Motor neuron (in vitro differentiated cells): ENCODE results near the gene NCCRP1. TPM values are rescaled to one million over a fixed set of nuclear protein-coding genes. Genes with fewer than 3 reads are reported as not detected.
"Not testable (repeated sequence)": the region's sequence is repeated elsewhere in the genome, so short reads cannot be mapped to it uniquely, and the experiment has no call there.

Experiments
- ATAC-seq, 8 experiments: fragments of 200-7000 bp; cut with Tn5 transposase; replicated peaks in 6 of 8; 2 replicates each; pipeline ENCODE4 v1.8.0; 2021; ENCODE audit warnings: mild to moderate bottlenecking in 8 of 8, moderate library complexity in 8 of 8
- H3K27ac ChIP-seq, 2 donors: fragments of 250-450 bp; sonication (Bioruptor Pico); 2 replicates each; pipeline ENCODE4 v1.9.0; 2021; ENCODE audit warnings: antibody characterized with exemption in 2 of 2, mild to moderate bottlenecking in 2 of 2, moderate library complexity in 1 of 2
- H3K4me1 ChIP-seq, 2 donors: fragments of 250-450 bp; sonication (Bioruptor Pico); replicated peaks in 1 of 2; 2 replicates each; pipeline ENCODE4 v1.6.1; 2021; ENCODE audit warnings: antibody characterized with exemption in 2 of 2, mild to moderate bottlenecking in 2 of 2, moderate library complexity in 1 of 2
- H3K4me3 ChIP-seq, 5 donors: fragments of 250-450 bp; sonication (Bioruptor Pico); 2 replicates each; pipeline ENCODE4 v1.9.0; 2021; ENCODE audit warnings: antibody characterized with exemption in 5 of 5, mild to moderate bottlenecking in 5 of 5, moderate library complexity in 4 of 5
- WGBS, 10 experiments: fragments of 450-650 bp; shearing (Covaris generic); methylation state at CpG; one replicate each; pipeline ENCODE4 v1.0.0; 2022; 5-methylcytosine and 5-hydroxymethylcytosine counted together
- in situ Hi-C, 9 experiments: fragments of 400-800 bp; cut with MboI; loops; one replicate each; pipeline ENCODE4 v1.15.0; 2021; ENCODE audit warnings: low sequenced_read_pairs in 9 of 9, low pct_unique_long_range_greater_than_20kb in 2 of 9; ENCODE audit not compliant: unreplicated experiment in 9 of 9
- total RNA-seq, 8 experiments: library from RNA; unstranded; fragments of 300-600 nt; gene quantifications; 2 replicates each; pipeline versions ENCODE4 v1.2.3 to v1.2.4, GENCODE V29; 2022

Gene NCCRP1
- total RNA-seq, 8 experiments from 2014 or later: 0.13 to 0.94 (median 0.24) TPM; not detected in 2

DNA sequence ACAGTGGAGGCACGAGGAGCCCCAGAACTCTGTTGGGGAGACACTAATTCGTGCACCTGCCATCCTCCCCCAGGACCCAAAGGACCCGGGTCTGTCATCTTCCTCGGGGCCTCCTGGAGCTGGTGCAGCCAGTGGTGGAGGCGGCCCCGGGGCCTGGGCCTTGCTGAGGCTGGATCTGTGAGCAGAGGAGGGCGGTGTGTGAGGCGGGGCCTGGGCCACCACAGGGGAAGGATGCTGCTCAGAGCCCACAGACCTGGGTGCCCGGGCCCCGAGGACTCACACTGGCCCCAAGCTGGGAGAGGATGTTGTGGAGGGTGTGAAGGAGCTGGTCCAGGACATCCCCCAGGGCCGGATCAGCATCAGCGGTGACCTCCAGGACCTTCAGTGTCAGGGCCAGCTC is 39.8 kb downstream of the NCCRP1 start:
- ATAC-seq: no peak
- no peaks in the 10 kb centered on the region for H3K4me1 ChIP-seq
- 8 to 66% methylated on average over 3 of the region's 12 CpGs; no CpG with 5 or more reads in 8 of the 10 experiments for WGBS, 10 experiments
- H3K27ac ChIP-seq: no peak overlapping the region
- H3K4me3 ChIP-seq: no peak overlapping the region
- in situ Hi-C loops: no loop called here

- peak in 6 of 8 experiments; percentile 36 to 71 (median 56) for ATAC-seq
- H3K4me3 ChIP-seq: no peak overlapping the region
- no peaks in the 10 kb centered on the region for H3K4me1 ChIP-seq
- no peak overlapping the region for H3K27ac ChIP-seq
- 39 to 100% (median 64%) methylated on average over 1 to 6 of the region's 22 CpGs; no CpG with 5 or more reads in 4 of the 10 experiments for WGBS, 10 experiments
- in situ Hi-C loops: no loop called here
Measured at GRCh38 chr19:39237200-39238184, 40.7 kb downstream of the NCCRP1 start.

GRCh38 chr19:39238209-39238608 is 41.4 kb downstream of the NCCRP1 start:
- in situ Hi-C loops: no loop called here

GRCh38 chr19:39238944-39239343 is 42.2 kb downstream of the NCCRP1 start:
- 64 to 100% (median 72%) methylated on average over 1 to 5 of the region's 6 CpGs; no CpG with 5 or more reads in 3 of the 10 experiments for WGBS, 10 experiments
- ATAC-seq: no peak
- no peak overlapping the region for H3K4me3 ChIP-seq
- H3K27ac ChIP-seq: no peak overlapping the region
- in situ Hi-C loops: no loop called here
- no peaks in the 10 kb centered on the region for H3K4me1 ChIP-seq

More at GRCh38 chr19:39238209-39238608, 41.4 kb downstream of the NCCRP1 start:
- Histone ChIP-seq H3K4me1 (no peaks in the 10 kb centered on the region), H3K4me3 (no peak overlapping the region), H3K27ac (no peak overlapping the region)
- no peak for ATAC-seq
- 39 to 62% (median 49%) methylated on average over 3 to 5 of the region's 6 CpGs; no CpG with 5 or more reads in 7 of the 10 experiments for WGBS, 10 experiments

DNA sequence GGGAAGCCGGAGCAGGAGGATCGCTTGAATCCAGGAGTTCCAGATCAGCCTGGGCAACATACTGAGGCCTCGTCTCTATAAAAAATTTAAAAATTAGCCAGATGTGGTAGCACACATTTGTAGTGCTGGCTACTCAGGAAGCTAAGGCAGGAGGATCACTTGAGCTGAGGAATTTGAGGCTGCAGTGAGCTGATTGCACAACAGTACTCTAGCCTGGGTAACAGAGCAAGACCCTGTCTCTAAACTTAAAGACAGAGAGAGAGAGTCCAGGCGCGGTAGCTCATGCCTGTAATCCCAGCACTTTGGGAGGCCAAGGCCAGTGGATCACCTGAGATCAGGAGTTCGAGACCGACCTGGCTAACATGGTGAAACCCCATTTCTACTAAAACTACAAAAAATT is 43.7 kb downstream of the NCCRP1 start:
- no peaks in the 10 kb centered on the region for H3K4me1 ChIP-seq
- in situ Hi-C loops: no loop called here
- H3K27ac ChIP-seq: no peak overlapping the region
- no peak overlapping the region for H3K4me3 ChIP-seq
- 40 to 92% (median 73%) methylated on average over 1 to 7 of the region's 7 CpGs; no CpG with 5 or more reads in 2 of the 10 experiments for WGBS, 10 experiments
- no peak for ATAC-seq

GRCh38 chr19:39243741-39244140 is 47.0 kb downstream of the NCCRP1 start:
- in situ Hi-C loops, H3K4me1 ChIP-seq, H3K27ac ChIP-seq, ATAC-seq, H3K4me3 ChIP-seq: not testable (repeated sequence)
- WGBS, 10 experiments: no CpG with 5 or more reads among the region's 13 CpGs

DNA sequence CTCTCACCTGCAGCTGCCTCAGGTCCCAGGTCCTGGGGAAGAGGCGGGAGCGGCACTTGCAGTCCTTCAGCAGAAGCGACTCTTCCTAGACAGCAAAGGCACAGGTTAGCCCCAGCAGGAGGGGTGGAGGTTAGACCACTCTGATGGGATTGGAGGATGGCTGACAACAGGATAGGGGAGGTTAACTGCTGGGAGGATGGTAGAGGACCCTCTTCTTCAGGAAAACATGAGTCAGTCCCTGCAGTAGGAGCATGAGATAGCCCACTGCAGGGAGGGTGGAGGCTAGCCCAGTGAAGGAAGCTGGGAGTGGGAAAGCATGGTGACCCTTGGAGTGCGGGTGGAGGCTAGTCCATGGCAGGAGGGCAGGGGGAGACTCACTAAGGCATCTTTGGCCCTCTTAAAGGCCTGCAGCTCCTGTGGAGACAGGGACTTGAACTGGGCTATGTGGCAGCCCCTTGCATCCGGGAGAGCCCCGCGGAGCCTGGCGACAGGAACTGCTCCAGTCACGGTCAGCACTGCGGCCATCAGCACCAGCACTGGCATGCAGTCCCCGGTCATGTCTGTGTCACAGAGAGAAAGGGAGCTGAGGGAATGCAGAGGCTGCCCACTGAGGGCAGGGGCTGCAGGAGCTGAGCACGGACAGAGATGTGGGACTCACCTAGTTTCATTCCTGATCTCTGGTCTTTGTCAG is 47.8 kb downstream of the NCCRP1 start, which contains the start of gene IFNL3:
TSS of gene IFNL3 (minus strand) at position 597 of the 691 bp plus-strand sequence. CDS start at position 558, 39 bp downstream.
- no CpG with 5 or more reads among the region's 12 CpGs for WGBS, 10 experiments
- ATAC-seq, in situ Hi-C loops: not testable (repeated sequence)

GRCh38 chr19:39245166-39245565 is 48.4 kb downstream of the NCCRP1 start:
- no CpG with 5 or more reads among the region's 1 CpG for WGBS, 10 experiments
- peak in 2 of 8 experiments; percentile 12 to 56 for ATAC-seq
- H3K4me3 ChIP-seq, H3K27ac ChIP-seq, in situ Hi-C loops, H3K4me1 ChIP-seq: not testable (repeated sequence)

More for the DNA sequence above, 47.8 kb downstream of the NCCRP1 start, which contains the start of gene IFNL3:
- not testable (repeated sequence) for H3K27ac ChIP-seq, H3K4me3 ChIP-seq, H3K4me1 ChIP-seq

DNA sequence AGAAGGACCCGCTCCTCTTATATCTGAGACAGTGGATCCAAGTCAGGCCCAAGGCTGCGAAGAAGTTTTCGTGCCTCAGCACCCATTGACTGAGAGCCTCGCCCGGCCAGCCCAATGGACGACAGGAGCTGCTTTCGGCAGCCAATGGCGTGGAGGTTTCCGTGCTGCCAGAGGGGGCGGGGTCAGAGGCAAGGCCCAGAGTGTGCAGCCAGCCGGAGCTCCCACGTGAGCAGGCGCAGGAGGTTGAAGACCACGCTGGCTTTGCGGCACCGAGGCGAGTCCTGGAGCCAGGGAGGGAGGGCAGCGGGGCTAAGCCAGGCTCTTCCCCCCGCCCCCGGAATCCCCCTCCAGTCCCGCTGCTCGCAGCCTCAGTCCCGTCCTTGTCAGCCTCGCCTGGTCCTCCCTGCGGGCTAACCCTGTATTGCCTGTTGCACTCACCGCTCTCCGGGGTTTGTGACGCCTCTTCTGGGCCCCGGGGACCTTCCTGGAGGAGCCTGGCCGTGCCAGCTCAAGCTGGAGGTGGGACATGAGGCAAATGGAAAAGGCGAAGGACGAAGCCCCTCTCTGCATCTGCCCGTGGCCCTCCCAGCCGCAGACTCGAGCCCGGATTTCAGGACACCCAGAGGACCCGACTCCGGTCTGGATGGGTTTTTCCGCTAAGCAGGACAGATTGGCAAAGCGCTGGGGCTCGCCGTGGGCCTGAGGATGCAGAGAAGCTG is 50.3 kb downstream of the NCCRP1 start:
- 20% methylated on average over 1 of the region's 42 CpGs; no CpG with 5 or more reads in 9 of the 10 experiments for WGBS, 10 experiments
- in situ Hi-C loops: no loop called here
- ATAC-seq: peak; percentile 19 to 83 (median 72)
- H3K4me1 ChIP-seq: no peaks in the 10 kb centered on the region
- H3K27ac ChIP-seq: no peak overlapping the region
- H3K4me3 ChIP-seq: peak overlapping the region in 2 of 5 donors; percentile 6 to 16

DNA sequence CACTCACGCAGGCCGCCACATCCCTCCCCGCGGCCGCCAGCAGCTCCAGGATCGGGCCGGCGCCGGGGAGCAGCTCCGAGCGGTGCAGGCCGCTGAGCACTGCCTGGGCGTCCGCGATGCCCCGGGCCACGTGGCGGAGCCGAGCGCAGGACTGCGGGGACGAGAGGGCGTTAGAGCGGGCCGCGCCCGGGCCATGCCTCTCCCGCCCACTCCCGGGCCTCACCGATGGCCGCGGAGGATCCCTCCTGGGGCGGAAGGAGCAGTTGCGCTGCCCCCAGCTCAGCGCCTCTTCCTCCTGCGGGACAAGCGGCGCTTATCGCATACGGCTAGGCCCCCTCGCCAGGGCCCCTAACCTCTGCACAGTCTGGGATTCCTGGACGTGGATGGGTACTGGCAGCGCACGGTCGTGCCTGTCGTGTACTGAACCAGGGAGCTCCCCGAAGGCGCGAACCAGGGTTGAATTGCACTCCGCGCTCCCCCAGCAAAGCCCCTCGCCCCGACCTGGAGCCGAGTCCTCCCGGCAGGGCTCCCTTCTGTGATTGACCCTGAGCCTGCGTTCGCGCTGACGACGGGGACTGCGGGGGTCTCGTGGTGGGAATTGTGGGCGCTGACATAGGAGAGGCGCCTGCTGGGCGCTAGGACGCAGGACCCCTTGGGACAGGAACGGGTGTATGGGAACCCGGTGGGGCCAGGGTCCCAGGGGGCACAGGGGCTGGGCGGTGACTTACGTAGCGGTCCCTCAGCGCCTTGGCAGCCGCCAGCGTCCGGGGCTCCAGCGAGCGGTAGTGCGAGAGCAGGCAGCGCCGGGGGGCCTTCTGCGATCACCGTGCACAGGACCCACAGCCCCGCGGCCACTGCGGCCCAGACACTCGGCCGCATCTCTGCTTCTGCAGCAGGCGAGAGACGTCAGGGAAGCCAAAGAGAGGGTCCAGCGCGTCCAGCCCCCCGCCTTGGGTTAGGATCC is 51.2 kb downstream of the NCCRP1 start:
- Histone ChIP-seq H3K4me1 (no peaks in the 10 kb centered on the region), H3K27ac (no peak overlapping the region), H3K4me3 (peak overlapping the region in 1 of 5 donors; percentile 6)
- ATAC-seq: peak; percentile 60 to 90 (median 84)
- in situ Hi-C loops: no loop called here
- WGBS, 10 experiments: 2 to 30% (median 9%) methylated on average over 4 to 12 of the region's 92 CpGs; no CpG with 5 or more reads in 7 of the 10 experiments

DNA sequence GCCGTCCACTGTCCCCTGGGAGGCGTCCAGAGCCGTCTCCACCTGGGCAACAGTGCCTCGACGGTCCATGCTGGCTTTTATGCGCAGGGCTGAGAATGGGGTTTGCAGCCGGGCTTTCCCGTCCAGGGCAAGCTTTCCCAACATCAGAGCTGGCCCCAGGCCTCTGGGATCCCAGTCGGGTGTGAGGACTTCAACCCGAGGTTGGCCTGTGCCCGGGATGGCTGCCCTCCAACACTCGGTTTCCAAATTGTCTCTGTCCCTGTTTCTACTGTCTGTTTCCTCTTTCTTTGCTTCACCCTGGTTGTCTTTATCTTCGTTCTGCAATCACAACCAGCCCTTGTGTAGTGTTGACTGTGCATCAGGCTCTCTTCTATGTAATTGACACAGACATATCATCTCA is 52.0 kb downstream of the NCCRP1 start, which contains the start of gene IFNL4:
TSS of gene IFNL4 (minus strand) at position 51 of the 400 bp plus-strand sequence.
- Histone ChIP-seq H3K4me3 (peak within 1 kb of the TSS in 1 of 5 donors; percentile 6), H3K4me1 (no peaks in the 10 kb centered on the region), H3K27ac (no peak within 1 kb of the TSS)
- 20 to 53% (median 35%) methylated on average over 3 to 8 of the region's 13 CpGs; no CpG with 5 or more reads in 5 of the 10 experiments for WGBS, 10 experiments
- no peak for ATAC-seq
- in situ Hi-C loops: no loop called here
